Liver (tissue), 9 donors: ENCODE results near the gene CBFA2T2. TPM values are rescaled to one million over a fixed set of nuclear protein-coding genes. Genes with fewer than 3 reads are reported as not detected.

ENCODE experiments used
- DNase-seq: peaks from one replicate; pipeline ENCODE4 v3.0.0-alpha.2; 2017; ENCODE audit warnings: low spot score
- H3K27ac ChIP-seq, 2 donors: one replicate each; pipeline ENCODE4 v1.7.0; 2013; ENCODE audit warnings: inconsistent platforms in 2 of 2, low read length in 2 of 2, control low read depth in 1 of 2, low read depth in 1 of 2, mild to moderate bottlenecking in 1 of 2
- H3K27me3 ChIP-seq, 4 donors: one replicate each; pipeline versions ENCODE4 v1.6.1 to v1.7.0; 2013; ENCODE audit warnings: low read length in 3 of 4, inconsistent platforms in 1 of 4, mild to moderate bottlenecking in 1 of 4, moderate library complexity in 1 of 4; ENCODE audit not compliant: control insufficient read depth in 4 of 4, insufficient read depth in 4 of 4
- H3K36me3 ChIP-seq, 4 donors: one replicate each; pipeline versions ENCODE4 v1.6.1 to v1.7.0; 2013; ENCODE audit warnings: low read length in 3 of 4, mild to moderate bottlenecking in 3 of 4, low read depth in 1 of 4, moderate library complexity in 1 of 4; ENCODE audit not compliant: control insufficient read depth in 4 of 4, insufficient read depth in 3 of 4
- H3K4me1 ChIP-seq, 4 donors: one replicate each; pipeline versions ENCODE4 v1.6.1 to v1.7.0; 2013; ENCODE audit warnings: low read length in 3 of 4, mild to moderate bottlenecking in 3 of 4, moderate library complexity in 1 of 4; ENCODE audit not compliant: control insufficient read depth in 4 of 4, insufficient read depth in 4 of 4
- H3K4me3 ChIP-seq, 3 donors: one replicate each; pipeline versions ENCODE4 v1.6.1 to v1.7.0; 2013; ENCODE audit warnings: low read length in 3 of 3, control low read depth in 1 of 3, low read depth in 1 of 3, mild to moderate bottlenecking in 1 of 3
- H3K9ac ChIP-seq, 2 donors: one replicate each; pipeline ENCODE4 v1.7.0; 2013; ENCODE audit warnings: low read length in 2 of 2, mild to moderate bottlenecking in 2 of 2, moderate library complexity in 2 of 2, control low read depth in 1 of 2, low read depth in 1 of 2
- H3K9me3 ChIP-seq, 4 donors: one replicate each; pipeline versions ENCODE4 v1.6.1 to v1.7.0; 2013; ENCODE audit warnings: low read length in 3 of 4; ENCODE audit not compliant: control insufficient read depth in 4 of 4
- EGR1 ChIP-seq, 2 donors: IDR thresholded peaks; 2 replicates each; pipeline ENCODE4 v1.6.1; 2016 to 2018; ENCODE audit warnings: antibody characterized with exemption in 2 of 2, low read depth in 2 of 2
- FOXA1 ChIP-seq: IDR thresholded peaks from 2 replicates; pipeline ENCODE4 v1.6.1; 2016; ENCODE audit warnings: antibody characterized with exemption
- FOXA2 ChIP-seq: IDR thresholded peaks from 2 replicates; pipeline ENCODE4 v1.6.1; 2016; ENCODE audit warnings: antibody characterized with exemption
- GABPA ChIP-seq, 2 donors: IDR thresholded peaks in 1 of 2; conservative IDR thresholded peaks in 1 of 2; 2 replicates each; pipeline ENCODE4 v1.6.1; 2016; ENCODE audit warnings: antibody characterized with exemption in 2 of 2, mild to moderate bottlenecking in 1 of 2, moderate library complexity in 1 of 2
- HNF4A ChIP-seq, 2 donors: conservative IDR thresholded peaks; 2 replicates each; pipeline ENCODE4 v1.6.1; 2016; ENCODE audit warnings: antibody characterized with exemption in 2 of 2, mild to moderate bottlenecking in 2 of 2
- HNF4G ChIP-seq: IDR thresholded peaks from 2 replicates; pipeline ENCODE4 v1.6.1; 2016; ENCODE audit warnings: antibody characterized with exemption
- JUND ChIP-seq, 2 donors: IDR thresholded peaks; 2 replicates each; pipeline ENCODE4 v1.6.1; 2016; ENCODE audit warnings: antibody characterized with exemption in 2 of 2
- NR2F2 ChIP-seq: IDR thresholded peaks from 2 replicates; pipeline ENCODE4 v1.6.1; 2016; ENCODE audit warnings: antibody characterized with exemption
- RAD21 ChIP-seq, 2 donors: IDR thresholded peaks; 2 replicates each; pipeline ENCODE4 v1.6.1; 2016; ENCODE audit warnings: antibody characterized with exemption in 2 of 2, mild to moderate bottlenecking in 2 of 2
- RXRA ChIP-seq, 2 donors: IDR thresholded peaks; 2 replicates each; pipeline ENCODE4 v1.6.1; 2017 to 2018; ENCODE audit warnings: antibody characterized with exemption in 2 of 2, mild to moderate bottlenecking in 1 of 2
- SP1 ChIP-seq: IDR thresholded peaks from 2 replicates; pipeline ENCODE4 v1.6.1; 2018; ENCODE audit warnings: antibody characterized with exemption, mild to moderate bottlenecking
- TAF1 ChIP-seq: conservative IDR thresholded peaks from 2 replicates; pipeline ENCODE4 v1.6.1; 2016; ENCODE audit warnings: antibody characterized with exemption, mild to moderate bottlenecking
- YY1 ChIP-seq: IDR thresholded peaks from 2 replicates; pipeline ENCODE4 v1.6.1; 2016; ENCODE audit warnings: antibody characterized with exemption, mild to moderate bottlenecking
- WGBS: extraction: QIAGEN DNeasy Blood & Tissue Kit; methylation state at CpG from one replicate; pipeline ENCODE4 v1.1.7; 2013; 5-methylcytosine and 5-hydroxymethylcytosine counted together
- polyA plus RNA-seq, 2 donors: library from polyadenylated mRNA; stranded (reverse) in 1 of 2; unstranded in 1 of 2; fragments of 200-250 nt in 1 of 2; fragments of >200 nt in 1 of 2; fragmentation: Nextera tagmentation in 1 of 2; extraction: Ambion mirVana in 1 of 2; gene quantifications; one replicate each; pipeline versions ENCODE4 v1.2.1 to v1.2.3, GENCODE V29; 2013 to 2015
- total RNA-seq, 2 donors: library from RNA; depleted of rRNA; stranded (reverse); fragments of >200 nt; gene quantifications; one replicate each; pipeline ENCODE4 v1.2.3, GENCODE V29; 2014
- TF ChIP-seq, protein P1 (sequence below): fragments of 150-350 bp; IDR thresholded peaks from 2 replicates; pipeline ENCODE4 v1.5.1; 2017; ENCODE audit warnings: improper control_type of control experiment, low read depth, low read length; ENCODE audit not compliant: missing input control
- TF ChIP-seq, protein P2 (sequence below): IDR thresholded peaks from 2 replicates; pipeline ENCODE4 v1.6.1; 2016; ENCODE audit warnings: antibody characterized with exemption
- TF ChIP-seq, protein P3 (sequence below): IDR thresholded peaks from 2 replicates; pipeline ENCODE4 v1.6.1; 2016; ENCODE audit warnings: antibody characterized with exemption
- TF ChIP-seq, protein P4 (sequence below): IDR thresholded peaks from 2 replicates; pipeline ENCODE4 v1.6.1; 2016; ENCODE audit warnings: antibody characterized with exemption, mild to moderate bottlenecking
- TF ChIP-seq, protein P5 (sequence below): IDR thresholded peaks from 2 replicates; pipeline ENCODE4 v1.6.1; 2016; ENCODE audit warnings: antibody characterized with exemption
- donor health status: healthy.
- donor health status: healthy.
- donor health status: healthy.
- donor health status: healthy.
- donor health status: healthy.

The CBFA2T2 gene
- total and polyA plus RNA-seq, 4 donors, result 2.0 to 5.5 (median 5.3) TPM

DNA sequence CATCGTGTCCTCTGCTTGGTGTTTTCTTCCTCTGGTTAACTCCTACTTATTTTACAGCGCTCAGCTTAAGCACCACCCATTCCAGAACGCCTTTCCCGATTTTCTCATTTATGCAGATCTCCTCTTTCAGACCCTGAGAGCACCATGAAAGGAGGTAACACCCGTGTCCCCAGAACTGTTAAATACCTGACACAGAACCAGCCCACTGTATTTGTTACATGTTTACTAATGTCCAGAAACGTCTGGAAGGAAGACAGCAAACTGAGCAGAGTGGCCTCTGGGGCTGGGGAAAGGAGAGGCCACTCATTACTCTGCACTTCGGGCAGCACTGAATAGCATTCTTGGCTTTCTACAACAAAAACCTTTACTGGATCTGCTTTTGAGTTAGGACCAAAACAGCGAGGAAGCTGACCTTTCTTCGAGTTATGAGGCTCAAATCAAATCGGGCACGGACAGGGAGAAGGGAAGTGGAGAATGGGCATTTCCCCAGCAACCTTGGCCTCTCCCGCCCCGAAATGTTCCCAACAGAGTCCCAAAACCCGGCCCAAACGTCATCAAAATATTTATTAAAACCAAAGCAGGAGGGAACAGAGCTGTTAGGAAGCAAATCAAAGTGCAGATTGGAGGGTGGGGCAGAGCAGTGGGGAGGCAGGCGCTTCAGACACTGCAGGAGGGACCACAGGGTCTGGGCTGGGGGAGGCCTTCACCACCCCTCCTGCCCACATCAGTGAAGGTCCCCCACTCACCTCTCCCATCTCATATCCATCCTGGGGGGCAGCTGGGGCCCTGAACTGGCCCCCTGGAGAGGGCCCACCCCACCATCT is 185.5 kb downstream of the CBFA2T2 start:
- 71% methylated on average over 16 of the region's 16 CpGs for WGBS
- no peaks in the 10 kb centered on the region for H3K9me3 ChIP-seq
- peak overlapping the region in 1 of 2 donors; percentile 38 for H3K27ac ChIP-seq
- DNase-seq, result no peak
- no peak overlapping the region for H3K4me3 ChIP-seq
- H3K4me1 ChIP-seq, result peaks cover 7 to 23% (median 14%) of the 10 kb centered on the region in 4 donors
- no peaks in the 10 kb centered on the region for H3K36me3 ChIP-seq
- TF ChIP-seq, protein P1, sequence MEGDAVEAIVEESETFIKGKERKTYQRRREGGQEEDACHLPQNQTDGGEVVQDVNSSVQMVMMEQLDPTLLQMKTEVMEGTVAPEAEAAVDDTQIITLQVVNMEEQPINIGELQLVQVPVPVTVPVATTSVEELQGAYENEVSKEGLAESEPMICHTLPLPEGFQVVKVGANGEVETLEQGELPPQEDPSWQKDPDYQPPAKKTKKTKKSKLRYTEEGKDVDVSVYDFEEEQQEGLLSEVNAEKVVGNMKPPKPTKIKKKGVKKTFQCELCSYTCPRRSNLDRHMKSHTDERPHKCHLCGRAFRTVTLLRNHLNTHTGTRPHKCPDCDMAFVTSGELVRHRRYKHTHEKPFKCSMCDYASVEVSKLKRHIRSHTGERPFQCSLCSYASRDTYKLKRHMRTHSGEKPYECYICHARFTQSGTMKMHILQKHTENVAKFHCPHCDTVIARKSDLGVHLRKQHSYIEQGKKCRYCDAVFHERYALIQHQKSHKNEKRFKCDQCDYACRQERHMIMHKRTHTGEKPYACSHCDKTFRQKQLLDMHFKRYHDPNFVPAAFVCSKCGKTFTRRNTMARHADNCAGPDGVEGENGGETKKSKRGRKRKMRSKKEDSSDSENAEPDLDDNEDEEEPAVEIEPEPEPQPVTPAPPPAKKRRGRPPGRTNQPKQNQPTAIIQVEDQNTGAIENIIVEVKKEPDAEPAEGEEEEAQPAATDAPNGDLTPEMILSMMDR, result no peak
- TF ChIP-seq HNF4G (no peak), SP1 (no peak), EGR1 (IDR thresholded peaks at IDR 0.05; ENCODE audit: low read depth in 2 of 2) (no peak), RAD21 (IDR thresholded peaks at IDR 0.05) (no peak), TAF1 (no peak), GABPA (IDR thresholded peaks at IDR 0.05 in 1 of 2, conservative IDR thresholded peaks at IDR 0.05 in 1 of 2) (no peak), HNF4A (conservative IDR thresholded peaks at IDR 0.05) (no peak), FOXA2 (no peak), NR2F2 (no peak), FOXA1 (no peak), RXRA (IDR thresholded peaks at IDR 0.05) (no peak), JUND (IDR thresholded peaks at IDR 0.05) (no peak), YY1 (no peak)
- TF ChIP-seq, protein P2, sequence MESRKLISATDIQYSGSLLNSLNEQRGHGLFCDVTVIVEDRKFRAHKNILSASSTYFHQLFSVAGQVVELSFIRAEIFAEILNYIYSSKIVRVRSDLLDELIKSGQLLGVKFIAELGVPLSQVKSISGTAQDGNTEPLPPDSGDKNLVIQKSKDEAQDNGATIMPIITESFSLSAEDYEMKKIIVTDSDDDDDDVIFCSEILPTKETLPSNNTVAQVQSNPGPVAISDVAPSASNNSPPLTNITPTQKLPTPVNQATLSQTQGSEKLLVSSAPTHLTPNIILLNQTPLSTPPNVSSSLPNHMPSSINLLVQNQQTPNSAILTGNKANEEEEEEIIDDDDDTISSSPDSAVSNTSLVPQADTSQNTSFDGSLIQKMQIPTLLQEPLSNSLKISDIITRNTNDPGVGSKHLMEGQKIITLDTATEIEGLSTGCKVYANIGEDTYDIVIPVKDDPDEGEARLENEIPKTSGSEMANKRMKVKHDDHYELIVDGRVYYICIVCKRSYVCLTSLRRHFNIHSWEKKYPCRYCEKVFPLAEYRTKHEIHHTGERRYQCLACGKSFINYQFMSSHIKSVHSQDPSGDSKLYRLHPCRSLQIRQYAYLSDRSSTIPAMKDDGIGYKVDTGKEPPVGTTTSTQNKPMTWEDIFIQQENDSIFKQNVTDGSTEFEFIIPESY, result no peak
- TF ChIP-seq, protein P3, sequence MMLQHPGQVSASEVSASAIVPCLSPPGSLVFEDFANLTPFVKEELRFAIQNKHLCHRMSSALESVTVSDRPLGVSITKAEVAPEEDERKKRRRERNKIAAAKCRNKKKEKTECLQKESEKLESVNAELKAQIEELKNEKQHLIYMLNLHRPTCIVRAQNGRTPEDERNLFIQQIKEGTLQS, result no peak
- TF ChIP-seq, protein P4, sequence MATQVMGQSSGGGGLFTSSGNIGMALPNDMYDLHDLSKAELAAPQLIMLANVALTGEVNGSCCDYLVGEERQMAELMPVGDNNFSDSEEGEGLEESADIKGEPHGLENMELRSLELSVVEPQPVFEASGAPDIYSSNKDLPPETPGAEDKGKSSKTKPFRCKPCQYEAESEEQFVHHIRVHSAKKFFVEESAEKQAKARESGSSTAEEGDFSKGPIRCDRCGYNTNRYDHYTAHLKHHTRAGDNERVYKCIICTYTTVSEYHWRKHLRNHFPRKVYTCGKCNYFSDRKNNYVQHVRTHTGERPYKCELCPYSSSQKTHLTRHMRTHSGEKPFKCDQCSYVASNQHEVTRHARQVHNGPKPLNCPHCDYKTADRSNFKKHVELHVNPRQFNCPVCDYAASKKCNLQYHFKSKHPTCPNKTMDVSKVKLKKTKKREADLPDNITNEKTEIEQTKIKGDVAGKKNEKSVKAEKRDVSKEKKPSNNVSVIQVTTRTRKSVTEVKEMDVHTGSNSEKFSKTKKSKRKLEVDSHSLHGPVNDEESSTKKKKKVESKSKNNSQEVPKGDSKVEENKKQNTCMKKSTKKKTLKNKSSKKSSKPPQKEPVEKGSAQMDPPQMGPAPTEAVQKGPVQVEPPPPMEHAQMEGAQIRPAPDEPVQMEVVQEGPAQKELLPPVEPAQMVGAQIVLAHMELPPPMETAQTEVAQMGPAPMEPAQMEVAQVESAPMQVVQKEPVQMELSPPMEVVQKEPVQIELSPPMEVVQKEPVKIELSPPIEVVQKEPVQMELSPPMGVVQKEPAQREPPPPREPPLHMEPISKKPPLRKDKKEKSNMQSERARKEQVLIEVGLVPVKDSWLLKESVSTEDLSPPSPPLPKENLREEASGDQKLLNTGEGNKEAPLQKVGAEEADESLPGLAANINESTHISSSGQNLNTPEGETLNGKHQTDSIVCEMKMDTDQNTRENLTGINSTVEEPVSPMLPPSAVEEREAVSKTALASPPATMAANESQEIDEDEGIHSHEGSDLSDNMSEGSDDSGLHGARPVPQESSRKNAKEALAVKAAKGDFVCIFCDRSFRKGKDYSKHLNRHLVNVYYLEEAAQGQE, result no peak
- TF ChIP-seq, protein P5, sequence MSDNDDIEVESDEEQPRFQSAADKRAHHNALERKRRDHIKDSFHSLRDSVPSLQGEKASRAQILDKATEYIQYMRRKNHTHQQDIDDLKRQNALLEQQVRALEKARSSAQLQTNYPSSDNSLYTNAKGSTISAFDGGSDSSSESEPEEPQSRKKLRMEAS, result no peak
- H3K27me3 ChIP-seq, result no peaks in the 10 kb centered on the region
- H3K9ac ChIP-seq, result peak overlapping the region in 1 of 2 donors; percentile 12
